IPS-NIHi7 (cell line): ENCODE results near the gene TCEAL1.
"Not testable (repeated sequence)": the region's sequence is repeated elsewhere in the genome, so short reads cannot be mapped to it uniquely, and the experiment has no call there.

Experiments used
- DNase-seq: peaks from one replicate; pipeline ENCODE4 v3.0.0; 2012; ENCODE audit warnings: mixed read lengths; ENCODE audit errors: extremely low spot score

TCEAL1 gene

GRCh38 chrX:103635436-103635835 lies 6.7 kb downstream of the TCEAL1 start:
- no peak for DNase-seq

GRCh38 chrX:103637604-103638338 lies 9.0 kb downstream of the TCEAL1 start:
- no peak for DNase-seq

GRCh38 chrX:103638479-103639346 lies 9.9 kb downstream of the TCEAL1 start:
- DNase-seq: peak; percentile 51

- DNase-seq: no peak
These were observed 11.8 kb downstream of the TCEAL1 start for GRCh38 chrX:103640401-103641155.

GRCh38 chrX:103644125-103644524 lies 15.3 kb downstream of the TCEAL1 start:
- DNase-seq: no peak

GRCh38 chrX:103647630-103648029 lies 18.9 kb downstream of the TCEAL1 start:
- DNase-seq: no peak

GRCh38 chrX:103651151-103651773 lies 22.5 kb downstream of the TCEAL1 start:
- no peak for DNase-seq

GRCh38 chrX:103655230-103656000 lies 26.6 kb downstream of the TCEAL1 start:
- DNase-seq: not testable (repeated sequence)

GRCh38 chrX:103656617-103657016 lies 27.8 kb downstream of the TCEAL1 start:
- DNase-seq: no peak

- not testable (repeated sequence) for DNase-seq
These were observed 28.3 kb downstream of the TCEAL1 start for GRCh38 chrX:103657066-103657465.

GRCh38 chrX:103658681-103659433 lies 30.1 kb downstream of the TCEAL1 start:
- no peak for DNase-seq

GRCh38 chrX:103659460-103659859 lies 30.7 kb downstream of the TCEAL1 start:
- not testable (repeated sequence) for DNase-seq

- no peak for DNase-seq
These were observed 35.4 kb downstream of the TCEAL1 start for GRCh38 chrX:103663981-103664762.

- no peak for DNase-seq
These were observed 37.7 kb downstream of the TCEAL1 start for GRCh38 chrX:103666202-103667107.

GRCh38 chrX:103669745-103670144 lies 41.0 kb downstream of the TCEAL1 start:
- no peak for DNase-seq

- peak; percentile 34 for DNase-seq
These were observed 46.0 kb downstream of the TCEAL1 start for GRCh38 chrX:103674531-103675454.
